GM13976 (cell line): Measurements from ENCODE around the gene PRICKLE3.
"Not testable (repeated sequence)": the region's sequence is repeated elsewhere in the genome, so short reads cannot be mapped to it uniquely, and the experiment has no call there.

ENCODE experiments used
- DNase-seq: peaks from one replicate; pipeline ENCODE4 v3.0.0; 2012; ENCODE audit warnings: low spot score
- CTCF ChIP-seq: IDR thresholded peaks from 2 replicates; pipeline ENCODE4 v1.5.1; 2012; ENCODE audit warnings: borderline replicate concordance, mild to moderate bottlenecking; ENCODE audit not compliant: insufficient read depth; ENCODE audit errors: extremely low read depth, missing control alignments, control extremely low read depth
- in situ Hi-C: fragments of 300-500 bp; cut with MboI; formaldehyde crosslinking; loops from one replicate; pipeline ENCODE4 v1.12.0; 2022; ENCODE audit warnings: low sequenced_read_pairs, mixed read lengths, inconsistent platforms; ENCODE audit not compliant: unreplicated experiment

The PRICKLE3 gene

GRCh38 chrX:49142264-49142663 is 43.9 kb downstream of the PRICKLE3 start:
- in situ Hi-C loops, DNase-seq: not testable (repeated sequence)
- peak; percentile 20 for TF ChIP-seq CTCF

- in situ Hi-C loops = no loop called here
- TF ChIP-seq CTCF = no peak
- DNase-seq = no peak
These were observed 46.5 kb downstream of the PRICKLE3 start for GRCh38 chrX:49139713-49140112.

- no peak for TF ChIP-seq CTCF
- DNase-seq = no peak
- in situ Hi-C loops = no loop called here
These were observed 48.7 kb downstream of the PRICKLE3 start for GRCh38 chrX:49137492-49137891.

GRCh38 chrX:49133759-49134158 is 52.4 kb downstream of the PRICKLE3 start:
- DNase-seq = no peak
- no peak for TF ChIP-seq CTCF
- in situ Hi-C loops = no loop called here

GRCh38 chrX:49132275-49132674 is 53.9 kb downstream of the PRICKLE3 start:
- in situ Hi-C loops = not testable (repeated sequence)

GRCh38 chrX:49129427-49129826 is 56.7 kb downstream of the PRICKLE3 start:
- no peak for TF ChIP-seq CTCF
- in situ Hi-C loops = no loop called here
- DNase-seq = no peak

More at GRCh38 chrX:49132275-49132674, 53.9 kb downstream of the PRICKLE3 start:
- DNase-seq = not testable (repeated sequence)

- in situ Hi-C loops = not testable (repeated sequence)
These were observed 58.4 kb downstream of the PRICKLE3 start for GRCh38 chrX:49127742-49128258.

More at GRCh38 chrX:49127742-49128258, 58.4 kb downstream of the PRICKLE3 start:
- DNase-seq = not testable (repeated sequence)
